ENCODE data around the gene FUT8.
"Not testable (repeated sequence)": the region's sequence is repeated elsewhere in the genome, so short reads cannot be mapped to it uniquely, and the experiment has no call there.

The FUT8 gene

DNA sequence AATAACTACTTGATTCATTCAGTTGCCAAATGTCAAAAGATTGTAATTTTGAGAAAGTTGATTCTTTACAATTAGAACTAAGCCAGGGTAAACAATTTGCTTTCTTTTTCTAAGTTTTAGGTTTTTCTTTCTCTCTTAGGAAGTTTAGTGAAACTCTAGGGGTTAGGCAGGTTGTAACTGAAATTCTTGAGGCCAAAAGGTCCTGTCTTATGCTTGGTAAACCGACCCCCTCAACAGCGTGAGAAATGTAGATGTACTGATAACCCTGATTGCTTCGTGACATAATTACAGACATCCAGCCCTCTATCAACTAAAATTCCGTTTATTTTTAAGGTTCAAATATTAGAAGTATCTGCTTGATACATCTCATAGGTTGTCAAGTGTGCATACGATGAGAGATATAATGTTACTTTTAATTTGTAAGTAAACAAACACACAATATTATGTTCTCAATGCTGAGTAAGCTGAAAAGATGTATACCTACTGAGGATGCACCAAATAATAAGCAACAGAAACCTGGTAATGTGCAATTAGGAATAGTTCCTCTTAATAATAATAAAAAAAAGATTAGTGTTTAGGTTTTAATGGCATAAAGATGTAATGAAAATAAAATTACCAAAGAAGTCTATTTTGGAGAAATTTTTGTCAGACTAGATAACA lies 7.2 kb downstream of the FUT8 start:
- DNase-seq = no peak

DNA sequence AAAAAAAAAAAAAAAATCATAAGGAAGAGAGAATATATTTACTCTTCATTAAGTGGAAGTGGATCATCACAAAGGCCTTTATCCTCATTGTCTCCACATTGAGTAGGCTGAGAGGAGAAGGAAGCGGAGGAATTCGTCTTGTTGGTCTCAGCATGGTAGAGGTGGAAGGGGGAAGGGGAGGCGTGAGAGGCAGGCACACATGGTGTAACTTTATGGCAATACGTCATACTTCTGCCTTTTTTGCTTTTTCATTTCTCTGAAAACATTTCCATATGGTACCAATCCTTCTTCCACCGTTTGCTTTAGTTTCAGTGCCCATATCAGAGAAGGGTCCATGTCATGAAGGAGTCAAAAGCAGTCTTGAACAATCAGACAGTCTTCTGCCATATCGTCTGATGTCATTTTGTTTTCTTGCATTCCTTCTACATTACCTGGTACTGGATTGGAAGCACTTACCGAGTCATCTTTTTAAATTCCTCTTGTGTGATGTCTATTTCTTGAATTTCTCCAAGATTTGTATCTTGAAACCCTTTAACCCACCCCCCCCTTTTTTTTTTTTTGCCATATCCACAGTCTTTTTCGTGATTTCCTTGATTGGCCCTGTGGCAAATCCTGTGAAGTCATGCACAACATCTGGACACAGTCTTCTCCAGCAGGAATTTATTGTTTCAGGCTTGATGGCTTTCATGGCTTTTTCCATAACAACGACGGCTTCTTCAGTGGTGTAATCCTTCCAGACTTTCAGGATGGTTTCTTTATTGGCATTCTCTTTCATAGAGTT lies 8.9 kb downstream of the FUT8 start:
- DNase-seq = no peak

DNA sequence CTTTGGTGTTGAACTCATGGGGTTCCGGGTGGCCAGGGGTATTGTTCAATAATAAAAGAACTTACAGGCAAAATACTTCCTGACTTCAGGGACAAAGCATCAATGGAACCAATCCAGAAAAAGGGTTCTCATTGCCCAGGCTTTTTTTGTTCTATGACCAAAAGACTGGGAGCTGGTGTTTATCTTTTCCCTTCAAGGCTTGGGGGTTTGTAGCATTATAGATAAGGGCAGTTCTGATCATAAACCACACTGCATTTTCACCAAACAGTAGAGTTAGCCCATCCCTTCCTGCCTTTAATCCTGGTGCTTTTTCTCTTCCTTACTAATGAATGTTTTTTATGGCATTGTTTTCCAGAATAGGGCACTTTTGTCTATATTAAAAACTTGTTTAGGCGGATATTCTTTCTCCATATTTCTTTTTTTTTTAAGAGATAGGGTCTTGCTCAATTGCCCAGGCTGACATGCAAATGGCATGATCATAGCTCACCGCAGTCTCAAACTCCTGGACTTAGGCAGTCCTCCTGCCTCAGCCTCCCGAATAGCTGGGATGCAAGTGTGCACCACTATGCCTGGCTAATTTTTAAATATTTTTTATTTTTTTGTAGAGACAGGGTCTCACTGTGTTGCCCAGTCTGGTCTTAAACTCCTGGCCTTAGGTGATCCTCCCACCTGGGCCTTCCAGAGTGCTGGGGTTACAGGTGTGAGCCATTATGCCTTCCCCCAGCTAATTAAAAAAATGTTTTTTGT lies 9.7 kb downstream of the FUT8 start:
- DNase-seq = no peak

DNA sequence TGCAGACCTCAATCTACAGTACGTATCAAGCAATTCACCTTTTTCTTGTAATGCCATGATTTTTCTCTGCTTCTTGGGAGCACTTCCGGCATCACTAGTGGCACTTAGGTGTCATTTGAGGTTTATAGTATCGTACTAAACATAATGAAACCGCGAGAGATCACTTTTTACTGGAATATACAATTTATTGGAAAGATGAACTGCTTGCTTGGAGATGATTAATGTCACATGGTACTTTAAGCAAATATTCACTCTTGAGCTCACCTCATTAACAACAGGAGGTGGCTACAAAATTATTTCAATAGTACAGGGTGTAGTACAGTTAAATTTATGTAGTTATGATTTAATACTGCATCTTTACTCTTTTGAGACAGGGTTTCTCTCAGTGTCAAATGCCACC lies 11.5 kb downstream of the FUT8 start:
- no peak for DNase-seq

DNA sequence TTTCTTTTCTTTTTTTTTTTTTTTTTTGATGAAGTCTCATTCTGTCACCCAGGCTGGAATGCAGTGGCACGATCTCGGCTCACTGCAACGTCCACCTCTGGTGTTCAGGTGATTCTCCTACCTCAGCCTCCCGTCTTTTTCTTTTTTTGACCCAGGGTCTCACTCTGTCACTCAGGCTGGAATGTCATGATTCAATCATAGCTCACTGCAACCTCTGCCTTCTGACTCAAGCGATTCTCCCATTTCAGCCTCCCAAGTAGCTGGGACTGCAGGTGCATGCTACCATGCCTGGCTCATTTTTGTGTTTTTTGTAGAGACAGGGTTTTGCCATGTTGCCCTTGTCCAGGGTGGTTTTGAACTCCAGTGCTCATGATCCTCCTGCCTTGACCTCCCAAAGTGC lies 12.0 kb downstream of the FUT8 start:
- no peak for DNase-seq

DNA sequence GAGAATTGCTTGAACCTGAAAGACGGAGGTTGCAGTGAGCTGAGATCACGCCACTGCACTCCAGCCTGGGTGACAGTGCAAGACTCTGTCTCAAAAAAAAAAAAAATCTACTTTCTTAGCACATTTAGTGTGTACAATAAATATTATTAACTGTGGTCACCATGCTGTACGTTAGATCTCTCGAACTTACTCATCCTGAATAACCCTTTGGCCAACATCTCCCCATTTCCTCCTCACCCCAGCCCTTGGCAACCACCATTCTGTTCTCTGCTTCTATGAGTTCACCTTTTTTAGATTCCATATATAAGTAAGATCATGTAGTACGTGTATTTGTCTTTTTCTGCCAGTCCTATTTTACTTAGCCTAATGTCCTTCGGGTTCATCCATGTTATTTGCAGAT lies 13.4 kb downstream of the FUT8 start:
- DNase-seq = no peak

DNA sequence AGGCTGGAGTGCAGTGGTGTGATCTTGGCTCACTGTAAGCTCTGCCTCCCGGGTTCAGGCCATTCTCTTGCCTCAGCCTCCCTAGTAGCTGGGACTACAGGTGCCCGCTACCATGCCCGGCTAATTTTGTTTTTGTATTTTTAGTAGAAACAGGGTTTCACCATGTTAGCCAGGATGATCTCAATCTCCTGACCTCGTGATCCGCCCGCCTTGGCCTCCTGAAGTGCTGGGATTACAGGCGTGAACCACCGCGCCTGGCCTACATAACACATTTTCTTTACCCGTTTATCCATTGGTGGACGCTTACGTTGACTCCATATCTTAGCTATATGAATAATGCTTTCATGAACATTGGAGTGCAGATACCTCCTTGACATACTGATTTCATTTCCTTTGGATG lies 14.4 kb downstream of the FUT8 start:
- not testable (repeated sequence) for DNase-seq

DNA sequence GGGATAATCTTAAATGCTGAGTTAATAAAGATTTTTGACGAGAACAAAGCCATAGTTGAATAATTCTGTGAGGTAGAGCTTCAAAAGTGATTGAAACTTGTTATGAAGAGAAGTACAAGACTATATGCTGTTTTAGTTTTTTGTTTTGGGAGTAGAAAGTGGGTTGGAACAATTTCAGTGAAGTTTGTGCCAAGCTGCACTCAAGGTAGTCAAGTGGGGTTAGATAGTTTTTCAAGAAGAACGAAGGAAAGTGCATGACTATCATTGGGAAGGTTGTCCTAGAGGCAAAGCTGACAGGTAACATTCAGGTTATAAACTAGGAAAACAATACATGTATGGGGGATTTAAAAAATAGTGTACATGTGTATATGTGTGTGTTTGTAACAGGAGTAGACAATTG lies 16.2 kb downstream of the FUT8 start:
- DNase-seq = no peak

DNA sequence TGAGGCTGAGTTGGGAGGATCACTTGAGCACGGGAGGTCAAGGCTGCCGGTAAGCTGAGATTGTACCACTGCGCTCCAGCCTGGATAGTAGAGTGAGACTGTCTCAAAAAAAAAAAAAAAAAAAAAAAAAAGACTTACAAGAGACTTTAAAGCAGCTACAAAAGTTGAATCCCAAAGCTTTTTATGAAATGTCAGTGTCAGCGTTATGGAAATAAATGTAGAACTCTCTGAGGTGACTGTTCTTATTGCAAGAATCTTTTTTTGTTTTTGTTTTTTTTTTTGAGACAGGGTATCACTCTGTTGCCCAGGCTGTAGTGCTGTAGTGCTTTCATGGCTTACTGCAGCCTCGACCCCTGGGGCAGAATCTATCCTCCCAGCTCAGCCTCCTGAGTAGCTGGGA lies 17.2 kb downstream of the FUT8 start:
- DNase-seq = no peak

DNA sequence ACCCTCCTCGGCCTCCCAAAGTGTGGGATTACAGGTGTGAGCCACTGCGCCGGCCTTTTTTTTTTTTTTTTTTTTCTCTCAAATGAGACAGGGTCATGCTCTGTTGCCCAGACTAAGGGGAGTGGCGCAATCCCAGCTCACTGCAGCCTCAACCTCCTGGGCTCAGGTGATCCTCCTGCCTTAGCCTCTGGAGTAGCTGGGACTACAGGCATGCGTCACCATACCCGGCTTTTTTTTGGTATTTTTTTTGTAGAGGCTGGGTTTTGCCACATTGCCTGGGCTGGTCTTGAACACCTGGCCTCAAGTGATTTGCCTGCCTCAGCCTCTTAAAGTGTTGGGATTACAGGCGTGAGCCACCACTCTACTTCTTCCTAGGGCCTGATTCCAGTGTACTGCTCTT lies 18.7 kb downstream of the FUT8 start:
- no peak for DNase-seq

DNA sequence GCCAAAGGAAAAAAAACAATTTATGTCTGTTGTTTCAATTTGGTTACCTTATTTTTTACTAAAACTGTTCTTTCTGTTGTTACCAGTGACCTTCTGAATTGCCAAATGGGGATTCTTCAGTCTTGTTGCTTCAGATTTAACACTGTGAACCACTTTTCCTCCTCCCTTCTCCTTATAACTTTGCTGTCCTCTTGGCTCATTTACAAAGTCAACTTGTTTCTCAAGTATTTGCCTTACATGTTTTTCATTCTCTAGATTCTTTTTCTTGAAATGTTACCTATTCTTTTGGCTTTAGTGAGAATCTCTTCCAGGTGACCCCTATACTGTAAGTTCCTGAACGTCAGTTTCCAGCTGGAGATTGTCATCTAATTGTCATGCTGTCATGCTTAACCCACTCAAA lies 19.4 kb downstream of the FUT8 start:
- no peak for DNase-seq

DNA sequence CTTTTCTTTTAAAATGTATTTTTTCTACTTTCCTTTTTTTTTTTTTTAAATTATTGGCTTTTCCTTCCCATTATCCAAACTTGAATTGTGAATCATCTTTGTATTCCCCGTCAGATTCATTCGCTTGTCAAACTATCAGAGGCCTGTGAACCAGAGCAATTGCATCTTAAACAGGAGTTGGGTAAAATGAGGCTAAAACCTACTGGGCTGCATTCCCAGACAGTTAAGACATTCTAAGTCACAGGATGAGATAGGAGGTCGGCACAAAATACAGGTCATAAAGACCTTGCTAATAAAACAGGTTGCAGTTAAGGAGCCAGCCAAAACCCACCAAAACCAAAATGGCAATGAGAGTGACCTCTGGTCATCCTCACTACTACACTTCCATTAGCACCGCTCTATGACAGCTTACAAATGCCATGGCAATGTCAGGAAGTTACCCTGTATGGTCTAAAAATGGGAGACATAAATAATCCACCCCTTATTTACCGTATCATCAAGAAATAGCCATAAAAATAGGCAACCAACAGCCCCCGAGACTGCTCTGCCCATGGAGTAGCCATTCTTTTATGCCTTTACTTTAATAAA lies 19.9 kb downstream of the FUT8 start:
- no peak for DNase-seq

DNA sequence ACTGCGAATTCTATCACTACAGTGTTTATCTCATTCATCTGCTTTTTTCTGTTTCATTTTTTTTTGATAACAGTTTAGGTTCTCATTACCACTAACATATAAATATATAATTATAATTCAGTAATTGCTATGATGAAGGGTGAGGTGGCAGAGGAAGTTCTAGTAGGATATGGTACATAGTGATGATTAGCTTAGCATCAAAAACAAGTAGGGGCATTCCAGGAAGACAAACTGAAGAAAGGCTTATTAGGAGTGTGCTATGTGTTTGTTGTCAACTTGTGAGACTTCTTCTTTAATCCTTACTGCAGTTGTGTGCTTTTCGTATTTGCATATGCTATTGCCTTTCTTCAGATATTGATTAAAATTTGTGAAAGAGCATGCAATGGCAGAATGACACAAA lies 20.6 kb downstream of the FUT8 start:
- DNase-seq = no peak

DNA sequence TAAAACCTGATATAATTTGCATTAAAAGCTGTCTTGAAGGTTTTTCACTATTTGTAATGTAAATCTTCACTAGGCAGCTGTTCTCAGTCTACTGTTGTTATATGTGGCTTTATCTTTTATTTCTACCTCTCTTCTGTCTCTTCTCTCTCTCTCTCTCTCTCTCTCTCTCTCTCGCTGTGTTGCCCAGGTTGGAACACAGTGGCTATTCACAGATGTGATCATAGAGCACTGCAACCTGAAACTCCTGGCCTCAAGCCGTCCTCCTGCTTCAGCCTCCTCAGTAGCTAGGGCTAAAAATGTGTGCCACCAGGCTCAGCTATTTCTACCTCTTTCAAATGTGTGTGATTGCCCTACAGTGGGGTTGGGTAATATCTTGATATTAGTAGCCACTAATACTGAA lies 21.1 kb downstream of the FUT8 start:
- DNase-seq = no peak

DNA sequence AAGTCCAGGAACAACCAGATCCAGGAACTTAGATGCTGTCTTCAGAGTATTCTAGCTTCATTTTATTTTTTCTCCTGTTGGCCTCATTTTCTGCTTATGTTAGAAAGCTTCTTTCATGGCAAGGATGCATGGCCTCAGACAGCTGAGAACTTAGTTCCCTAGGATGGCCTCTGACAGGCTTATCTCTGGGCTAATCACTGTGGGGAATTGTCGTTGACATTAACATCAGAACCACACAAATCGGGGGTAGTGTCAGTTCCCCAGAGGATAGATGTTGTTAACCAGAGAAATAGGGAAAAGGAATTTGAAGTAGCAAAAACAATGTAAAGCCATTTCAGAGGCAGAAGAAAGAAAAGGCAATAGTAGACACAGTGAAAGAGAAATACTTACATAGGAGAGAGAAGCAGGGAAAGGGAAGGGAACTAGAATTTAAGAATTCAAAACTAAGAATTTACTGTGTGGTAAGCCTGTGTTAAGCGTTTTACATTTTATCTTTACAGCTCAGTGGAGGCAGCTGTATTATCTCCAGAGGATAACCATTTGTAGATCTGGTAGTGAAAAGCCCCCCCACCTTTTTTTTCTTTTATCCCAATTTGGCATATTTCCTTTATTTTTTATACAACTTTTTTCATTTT lies 21.8 kb downstream of the FUT8 start:
- DNase-seq = no peak

DNA sequence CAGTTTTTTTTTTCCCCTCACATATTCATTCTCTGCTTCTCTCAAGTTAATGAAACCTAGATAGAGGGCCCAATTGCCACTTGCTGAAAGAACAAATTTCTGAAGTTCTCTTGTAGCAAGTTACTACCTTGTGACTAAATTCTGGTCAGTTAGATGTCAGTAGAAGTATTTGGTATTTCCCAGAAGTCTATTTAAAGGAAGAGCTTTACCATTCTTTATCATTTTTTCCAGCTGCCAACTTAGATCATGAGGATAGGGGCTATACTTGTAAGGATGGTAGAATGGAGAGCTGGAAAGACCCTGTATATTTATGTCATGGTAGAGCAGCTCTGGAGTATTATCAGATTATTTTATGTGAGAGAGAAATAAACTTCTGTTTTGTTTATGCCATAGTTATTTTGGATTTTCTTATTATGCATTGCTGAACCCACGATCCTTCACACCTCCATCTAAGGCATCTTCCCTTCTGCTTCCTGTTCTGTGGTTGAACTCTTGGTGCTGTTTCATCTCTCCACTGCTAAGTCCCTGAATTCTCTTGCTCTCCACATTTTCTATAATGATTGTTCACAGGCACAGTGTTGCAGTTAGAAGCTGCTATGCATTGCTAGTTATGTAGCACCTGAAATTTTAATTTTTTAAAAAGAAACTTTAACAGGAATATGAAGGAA lies 25.9 kb downstream of the FUT8 start:
- DNase-seq = no peak

DNA sequence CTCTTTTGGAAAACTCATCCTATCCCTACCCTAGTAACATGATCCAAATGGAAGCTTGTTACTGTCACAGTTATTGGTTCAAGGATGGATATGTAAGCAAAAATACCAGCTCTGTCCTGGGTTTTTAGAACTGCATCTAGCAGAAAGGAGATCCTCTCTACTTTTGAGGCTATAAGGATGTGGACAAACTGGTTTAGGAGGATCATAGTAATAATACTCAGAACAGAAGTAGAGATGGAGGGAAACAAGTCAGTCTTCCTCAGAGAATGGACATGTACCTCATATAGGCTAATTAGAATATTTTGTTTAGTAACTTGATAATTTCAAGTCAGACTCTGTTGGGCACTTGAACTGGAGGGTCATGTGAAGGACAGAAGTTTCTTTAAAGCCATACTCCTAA lies 26.6 kb downstream of the FUT8 start:
- DNase-seq = no peak

DNA sequence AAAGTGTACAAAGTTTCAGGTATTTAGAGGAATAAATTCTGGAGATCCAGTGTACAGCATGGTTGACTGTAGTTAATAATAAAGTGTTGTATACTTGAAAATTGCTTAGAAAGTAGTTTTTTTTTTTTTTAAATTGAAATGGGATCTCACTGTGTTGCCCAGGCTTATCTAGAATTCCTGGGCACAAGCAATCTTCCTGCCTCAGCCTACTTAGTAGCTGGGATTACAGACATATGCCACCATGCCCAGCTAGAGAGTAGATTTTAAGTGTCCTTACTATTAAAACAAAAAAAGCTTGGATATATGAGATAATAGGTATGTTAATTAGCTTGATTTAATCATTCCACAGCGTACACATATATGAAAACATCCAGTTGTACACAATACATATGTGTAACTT lies 27.7 kb downstream of the FUT8 start:
- DNase-seq = no peak

DNA sequence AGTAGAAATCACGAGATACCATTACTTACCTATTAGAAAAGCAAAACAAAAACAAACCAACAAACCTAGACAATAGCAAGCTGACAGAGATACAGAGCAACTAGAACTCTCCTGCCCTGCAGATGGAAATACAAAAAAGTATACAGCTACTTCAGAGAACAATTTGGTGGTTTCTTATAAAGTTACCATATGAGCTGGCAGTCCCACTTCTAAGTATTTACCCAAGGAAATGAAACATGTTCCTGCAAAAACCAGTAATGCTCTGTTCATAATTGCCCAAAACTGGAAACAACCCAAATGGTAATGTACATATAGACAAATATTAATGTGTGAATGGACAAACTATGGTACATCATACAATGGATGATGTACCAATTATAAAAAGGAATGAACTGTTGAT lies 31.7 kb downstream of the FUT8 start:
- DNase-seq = no peak

DNA sequence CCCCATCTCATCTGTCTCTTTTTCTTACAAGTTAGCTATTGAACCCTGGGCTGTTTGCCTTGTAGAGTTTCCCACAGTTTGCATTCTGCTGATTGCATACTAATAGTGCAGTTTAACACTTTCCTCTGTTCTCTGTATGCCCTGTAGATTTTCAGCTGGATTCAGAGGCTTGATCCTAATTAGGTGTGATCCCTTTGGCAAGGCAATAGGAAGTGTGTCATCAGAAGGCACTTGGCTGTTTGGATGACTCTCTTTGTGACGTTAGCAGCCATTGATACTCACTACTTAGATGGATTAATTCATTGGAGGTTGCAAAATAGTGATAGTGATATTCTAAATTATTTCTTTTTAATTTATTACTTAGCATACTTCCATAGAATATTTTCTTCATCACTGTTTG lies 33.6 kb downstream of the FUT8 start:
- no peak for DNase-seq

DNA sequence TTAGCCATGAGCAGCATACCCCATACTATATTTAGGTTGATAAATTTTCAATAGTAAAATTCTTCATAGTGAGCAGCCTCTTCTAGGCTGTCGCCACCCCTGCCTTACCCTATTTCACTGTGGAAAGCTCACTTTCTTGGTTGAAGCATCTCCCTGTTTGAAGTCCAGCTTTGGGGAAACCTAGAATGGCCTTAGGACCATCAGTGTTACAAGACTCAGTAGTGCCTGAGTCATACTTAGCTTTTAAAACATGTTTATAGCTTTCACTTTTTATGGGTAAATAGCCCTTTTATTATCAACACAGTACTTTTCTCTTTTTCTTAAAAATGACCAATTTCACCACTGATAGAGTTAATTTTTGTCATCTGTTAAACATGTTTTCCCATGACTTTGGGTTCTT lies 37.1 kb downstream of the FUT8 start:
- no peak for DNase-seq

DNA sequence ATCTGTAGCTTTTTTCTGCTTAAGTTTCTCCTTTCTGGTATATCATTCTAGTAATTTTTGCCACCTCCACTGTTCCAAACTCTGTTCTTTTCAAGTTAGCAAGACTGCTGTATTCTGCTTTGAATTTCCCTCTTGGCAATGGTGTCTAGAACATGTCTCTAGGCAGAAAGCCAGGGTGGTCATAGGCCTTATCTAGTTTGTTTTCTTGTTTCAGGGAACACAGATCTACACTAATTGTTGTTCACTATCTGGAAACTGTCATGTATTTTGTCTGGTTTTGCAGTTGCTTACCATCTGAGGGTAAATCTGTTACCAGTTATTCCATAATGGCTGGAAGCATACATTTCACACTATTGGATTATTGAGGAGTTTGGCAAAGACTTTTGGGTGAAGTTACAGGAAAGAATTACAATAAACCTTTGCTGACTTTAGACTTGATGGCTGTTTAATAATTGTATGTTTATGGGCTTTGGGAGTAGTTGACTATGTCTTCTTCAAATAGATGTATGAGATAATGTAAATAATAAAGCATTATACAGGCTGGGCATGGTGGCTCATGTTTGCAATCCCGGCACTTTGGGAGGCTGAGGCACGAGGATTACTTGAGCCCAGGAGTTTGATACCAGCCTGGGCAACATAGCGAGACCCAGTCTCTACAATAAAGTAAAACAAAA lies 41.4 kb downstream of the FUT8 start:
- no peak for DNase-seq
